ENCODE results near the gene HSD17B12. TPM values are rescaled to one million over a fixed set of nuclear protein-coding genes. Genes with fewer than 3 reads are reported as not detected.

The HSD17B12 gene
- total and polyA plus RNA-seq, 5 donors from 2014 or later, result 17.5 to 23.1 (median 21.1) TPM

DNA sequence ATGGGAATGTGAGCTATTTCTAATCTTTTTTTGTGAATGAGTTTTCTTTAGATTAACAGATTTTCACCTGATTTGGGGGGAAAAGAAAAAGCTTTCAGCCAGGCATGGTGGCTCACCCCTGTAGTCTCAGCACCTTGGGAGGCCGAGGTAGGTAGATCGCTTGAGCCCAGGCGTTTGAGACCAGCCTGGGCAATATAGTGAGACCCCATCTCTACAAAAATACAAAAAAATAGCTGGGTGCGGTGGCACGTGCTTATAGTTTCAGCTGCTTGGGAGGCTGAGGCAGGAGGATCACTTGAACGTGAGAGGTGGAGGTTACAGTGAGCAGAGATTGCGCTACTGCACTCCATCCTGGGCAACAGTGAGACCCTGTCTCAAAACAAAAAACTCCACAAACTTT is 92.2 kb downstream of the HSD17B12 start:
- Mint-ChIP-seq H3K4me1 (peaks cover 0 to 2% (median 0%) of the 10 kb centered on the region in 4 donors), H3K27me3 (no peaks in the 10 kb centered on the region), H3K27ac (no peak overlapping the region), H3K4me3 (no peak overlapping the region), H3K36me3 (peaks cover 13% of the 10 kb centered on the region), H3K9me3 (peaks cover 0 to 3% (median 0%) of the 10 kb centered on the region in 7 donors)
- Histone ChIP-seq H3K4me3 (ENCODE audit: low read depth, low read length) (no peak overlapping the region), H3K27ac (ENCODE audit: insufficient read depth, low read length, poor library complexity, severe bottlenecking) (no peak overlapping the region), H3K36me3 (ENCODE audit: control insufficient read depth, insufficient read depth, low read length) (no peaks in the 10 kb centered on the region), H3K9me3 (ENCODE audit: control insufficient read depth in 2 of 2, low read length in 2 of 2) (peaks cover 0 to 2% of the 10 kb centered on the region in 2 experiments), H3K27me3 (ENCODE audit: control insufficient read depth, insufficient read depth, low read length) (no peaks in the 10 kb centered on the region), H3K4me1 (ENCODE audit: control insufficient read depth, insufficient read depth, low read length, poor library complexity, severe bottlenecking) (no peaks in the 10 kb centered on the region)
- no peak for ATAC-seq (ENCODE audit: low read depth in 2 of 2)
- DNase-seq, result no peak

- Mint-ChIP-seq H3K27me3 (no peaks in the 10 kb centered on the region), H3K27ac (no peak overlapping the region)
- no peak for ATAC-seq (ENCODE audit: low read depth in 2 of 2)
These were observed 94.2 kb downstream of the HSD17B12 start for GRCh38 chr11:43774786-43775185.

GRCh38 chr11:43779306-43779705 is 98.8 kb downstream of the HSD17B12 start:
- no peaks in the 10 kb centered on the region for H3K27me3 ChIP-seq (ENCODE audit: control insufficient read depth, insufficient read depth, low read length)
- H3K27me3 Mint-ChIP-seq, result no peaks in the 10 kb centered on the region
- H3K4me1 Mint-ChIP-seq, result peaks cover 0 to 2% (median 0%) of the 10 kb centered on the region in 4 donors
- H3K4me3 ChIP-seq (ENCODE audit: low read depth, low read length), result no peak overlapping the region
- H3K9me3 ChIP-seq (ENCODE audit: control insufficient read depth in 2 of 2, low read length in 2 of 2), result peaks cover 12% of the 10 kb centered on the region in 2 experiments
- H3K4me3 Mint-ChIP-seq, result no peak overlapping the region
- peaks cover 0 to 24% (median 8%) of the 10 kb centered on the region in 7 donors for H3K9me3 Mint-ChIP-seq
- no peak overlapping the region for H3K27ac ChIP-seq (ENCODE audit: insufficient read depth, low read length, poor library complexity, severe bottlenecking)
- no peaks in the 10 kb centered on the region for H3K4me1 ChIP-seq (ENCODE audit: control insufficient read depth, insufficient read depth, low read length, poor library complexity, severe bottlenecking)
- no peak for DNase-seq
- H3K36me3 ChIP-seq (ENCODE audit: control insufficient read depth, insufficient read depth, low read length), result peaks cover 4% of the 10 kb centered on the region
- no peak overlapping the region for H3K27ac Mint-ChIP-seq
- ATAC-seq (ENCODE audit: low read depth in 2 of 2), result no peak
- peaks cover 22% of the 10 kb centered on the region for H3K36me3 Mint-ChIP-seq

More at GRCh38 chr11:43774786-43775185, 94.2 kb downstream of the HSD17B12 start:
- peaks cover 0 to 3% (median 0%) of the 10 kb centered on the region in 7 donors for H3K9me3 Mint-ChIP-seq
- peaks cover 20% of the 10 kb centered on the region for H3K36me3 Mint-ChIP-seq
- H3K27me3 ChIP-seq (ENCODE audit: control insufficient read depth, insufficient read depth, low read length), result no peaks in the 10 kb centered on the region
- no peaks in the 10 kb centered on the region for H3K36me3 ChIP-seq (ENCODE audit: control insufficient read depth, insufficient read depth, low read length)
- no peaks in the 10 kb centered on the region for H3K4me1 ChIP-seq (ENCODE audit: control insufficient read depth, insufficient read depth, low read length, poor library complexity, severe bottlenecking)
- H3K27ac ChIP-seq (ENCODE audit: insufficient read depth, low read length, poor library complexity, severe bottlenecking), result no peak overlapping the region
- no peak for DNase-seq
- peaks cover 0 to 2% of the 10 kb centered on the region in 2 experiments for H3K9me3 ChIP-seq (ENCODE audit: control insufficient read depth in 2 of 2, low read length in 2 of 2)
- peaks cover 0 to 2% (median 0%) of the 10 kb centered on the region in 4 donors for H3K4me1 Mint-ChIP-seq
- H3K4me3 Mint-ChIP-seq, result no peak overlapping the region
- H3K4me3 ChIP-seq (ENCODE audit: low read depth, low read length), result no peak overlapping the region

DNA sequence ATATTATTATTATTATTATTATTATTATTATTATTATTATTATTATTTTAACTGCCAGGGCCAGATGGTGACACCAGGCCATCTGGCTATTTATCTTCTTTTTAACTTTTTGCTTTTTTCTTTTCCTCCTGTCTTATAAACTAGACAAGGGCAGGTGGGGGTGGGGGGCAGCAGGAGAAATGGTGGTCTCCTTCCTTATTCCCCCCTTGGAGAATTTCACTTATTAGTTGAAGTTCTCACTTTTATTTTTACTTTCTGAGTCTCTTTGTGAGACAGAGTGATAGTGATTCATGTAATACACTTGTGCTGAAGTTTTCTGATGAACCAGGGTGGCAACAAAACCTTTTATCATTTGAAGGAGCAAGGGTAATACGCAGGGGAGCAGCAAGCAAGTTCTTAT is 103.8 kb downstream of the HSD17B12 start:
- Mint-ChIP-seq H3K9me3 (peaks cover 0 to 33% (median 13%) of the 10 kb centered on the region in 7 donors), H3K36me3 (peaks cover 40% of the 10 kb centered on the region)

GRCh38 chr11:43784866-43785265 is 104.3 kb downstream of the HSD17B12 start:
- H3K4me1 ChIP-seq (ENCODE audit: control insufficient read depth, insufficient read depth, low read length, poor library complexity, severe bottlenecking), result no peaks in the 10 kb centered on the region
- H3K4me3 Mint-ChIP-seq, result no peak overlapping the region
- peaks cover 18 to 22% of the 10 kb centered on the region in 2 experiments for H3K9me3 ChIP-seq (ENCODE audit: control insufficient read depth in 2 of 2, low read length in 2 of 2)
- H3K4me3 ChIP-seq (ENCODE audit: low read depth, low read length), result no peak overlapping the region
- no peak overlapping the region for H3K27ac ChIP-seq (ENCODE audit: insufficient read depth, low read length, poor library complexity, severe bottlenecking)
- H3K27ac Mint-ChIP-seq, result no peak overlapping the region
- DNase-seq (no peak), ATAC-seq (ENCODE audit: low read depth in 2 of 2) (no peak)
- peaks cover 0 to 33% (median 13%) of the 10 kb centered on the region in 7 donors for H3K9me3 Mint-ChIP-seq
- H3K27me3 Mint-ChIP-seq, result no peaks in the 10 kb centered on the region
- H3K36me3 ChIP-seq (ENCODE audit: control insufficient read depth, insufficient read depth, low read length), result peaks cover 4% of the 10 kb centered on the region
- peaks cover 37% of the 10 kb centered on the region for H3K36me3 Mint-ChIP-seq
- H3K27me3 ChIP-seq (ENCODE audit: control insufficient read depth, insufficient read depth, low read length), result no peaks in the 10 kb centered on the region
- peaks cover 0 to 2% (median under 1%) of the 10 kb centered on the region in 4 donors for H3K4me1 Mint-ChIP-seq

More for the DNA sequence above, 103.8 kb downstream of the HSD17B12 start:
- Histone ChIP-seq H3K9me3 (ENCODE audit: control insufficient read depth in 2 of 2, low read length in 2 of 2) (peaks cover 18 to 22% of the 10 kb centered on the region in 2 experiments), H3K4me1 (ENCODE audit: control insufficient read depth, insufficient read depth, low read length, poor library complexity, severe bottlenecking) (no peaks in the 10 kb centered on the region), H3K36me3 (ENCODE audit: control insufficient read depth, insufficient read depth, low read length) (peaks cover 4% of the 10 kb centered on the region), H3K27ac (ENCODE audit: insufficient read depth, low read length, poor library complexity, severe bottlenecking) (no peak overlapping the region), H3K4me3 (ENCODE audit: low read depth, low read length) (no peak overlapping the region), H3K27me3 (ENCODE audit: control insufficient read depth, insufficient read depth, low read length) (no peaks in the 10 kb centered on the region)
- Mint-ChIP-seq H3K4me1 (peaks cover 0 to 2% (median under 1%) of the 10 kb centered on the region in 4 donors), H3K27ac (no peak overlapping the region), H3K4me3 (no peak overlapping the region), H3K27me3 (no peaks in the 10 kb centered on the region)
- DNase-seq (no peak), ATAC-seq (ENCODE audit: low read depth in 2 of 2) (no peak)

GRCh38 chr11:43785318-43785717 is 104.8 kb downstream of the HSD17B12 start:
- H3K9me3 Mint-ChIP-seq, result peaks cover 0 to 33% (median 13%) of the 10 kb centered on the region in 7 donors

GRCh38 chr11:43786016-43786415 is 105.5 kb downstream of the HSD17B12 start:
- peaks cover 18 to 22% of the 10 kb centered on the region in 2 experiments for H3K9me3 ChIP-seq (ENCODE audit: control insufficient read depth in 2 of 2, low read length in 2 of 2)
- Mint-ChIP-seq H3K4me3 (no peak overlapping the region), H3K4me1 (peaks cover 0 to 2% (median under 1%) of the 10 kb centered on the region in 4 donors), H3K36me3 (peaks cover 36% of the 10 kb centered on the region), H3K9me3 (peaks cover 0 to 31% (median 12%) of the 10 kb centered on the region in 7 donors), H3K27me3 (no peaks in the 10 kb centered on the region), H3K27ac (no peak overlapping the region)
- no peaks in the 10 kb centered on the region for H3K4me1 ChIP-seq (ENCODE audit: control insufficient read depth, insufficient read depth, low read length, poor library complexity, severe bottlenecking)
- no peak for ATAC-seq (ENCODE audit: low read depth in 2 of 2)
- no peak overlapping the region for H3K27ac ChIP-seq (ENCODE audit: insufficient read depth, low read length, poor library complexity, severe bottlenecking)
- peaks cover 4% of the 10 kb centered on the region for H3K36me3 ChIP-seq (ENCODE audit: control insufficient read depth, insufficient read depth, low read length)
- no peaks in the 10 kb centered on the region for H3K27me3 ChIP-seq (ENCODE audit: control insufficient read depth, insufficient read depth, low read length)
- no peak for DNase-seq
- no peak overlapping the region for H3K4me3 ChIP-seq (ENCODE audit: low read depth, low read length)

More at GRCh38 chr11:43785318-43785717, 104.8 kb downstream of the HSD17B12 start:
- Histone ChIP-seq H3K27ac (ENCODE audit: insufficient read depth, low read length, poor library complexity, severe bottlenecking) (no peak overlapping the region), H3K4me3 (ENCODE audit: low read depth, low read length) (no peak overlapping the region), H3K4me1 (ENCODE audit: control insufficient read depth, insufficient read depth, low read length, poor library complexity, severe bottlenecking) (no peaks in the 10 kb centered on the region), H3K27me3 (ENCODE audit: control insufficient read depth, insufficient read depth, low read length) (no peaks in the 10 kb centered on the region), H3K9me3 (ENCODE audit: control insufficient read depth in 2 of 2, low read length in 2 of 2) (peaks cover 18 to 22% of the 10 kb centered on the region in 2 experiments), H3K36me3 (ENCODE audit: control insufficient read depth, insufficient read depth, low read length) (peaks cover 4% of the 10 kb centered on the region)
- peaks cover 0 to 2% (median under 1%) of the 10 kb centered on the region in 4 donors for H3K4me1 Mint-ChIP-seq
- no peak overlapping the region for H3K4me3 Mint-ChIP-seq
- DNase-seq (no peak), ATAC-seq (ENCODE audit: low read depth in 2 of 2) (no peak)
- H3K36me3 Mint-ChIP-seq, result peaks cover 37% of the 10 kb centered on the region
- H3K27ac Mint-ChIP-seq, result no peak overlapping the region
- H3K27me3 Mint-ChIP-seq, result no peaks in the 10 kb centered on the region

GRCh38 chr11:43787824-43788223 is 107.3 kb downstream of the HSD17B12 start:
- H3K9me3 ChIP-seq (ENCODE audit: control insufficient read depth in 2 of 2, low read length in 2 of 2), result peaks cover 15 to 16% of the 10 kb centered on the region in 2 experiments
- H3K4me3 ChIP-seq (ENCODE audit: low read depth, low read length), result no peak overlapping the region
- H3K36me3 Mint-ChIP-seq, result peaks cover 30% of the 10 kb centered on the region
- peaks cover 0 to 25% (median 10%) of the 10 kb centered on the region in 7 donors for H3K9me3 Mint-ChIP-seq
- H3K4me1 Mint-ChIP-seq, result peaks cover 0 to 2% (median under 1%) of the 10 kb centered on the region in 4 donors
- peaks cover 3% of the 10 kb centered on the region for H3K36me3 ChIP-seq (ENCODE audit: control insufficient read depth, insufficient read depth, low read length)
- DNase-seq (no peak), ATAC-seq (ENCODE audit: low read depth in 2 of 2) (no peak)
- H3K27me3 ChIP-seq (ENCODE audit: control insufficient read depth, insufficient read depth, low read length), result no peaks in the 10 kb centered on the region
- no peaks in the 10 kb centered on the region for H3K4me1 ChIP-seq (ENCODE audit: control insufficient read depth, insufficient read depth, low read length, poor library complexity, severe bottlenecking)
- no peaks in the 10 kb centered on the region for H3K27me3 Mint-ChIP-seq
- no peak overlapping the region for H3K27ac ChIP-seq (ENCODE audit: insufficient read depth, low read length, poor library complexity, severe bottlenecking)
- H3K27ac Mint-ChIP-seq, result no peak overlapping the region
- no peak overlapping the region for H3K4me3 Mint-ChIP-seq

All from CD4-positive, CD25-positive, alpha-beta regulatory T cell (primary cell).